Neuronal stem cell (in vitro differentiated cells): ENCODE results near the gene PCYT1A.
A peak's percentile ranks its signal among the peaks of the same experiment; 100 is the strongest.

ENCODE experiments used
- DNase-seq: peaks from one replicate; pipeline ENCODE4 v3.0.0-alpha.2; 2013; ENCODE audit warnings: low spot score
- H2AFZ ChIP-seq: one replicate; pipeline ENCODE4 v1.6.1; 2013; ENCODE audit warnings: mild to moderate bottlenecking, low read length, inconsistent platforms
- H2AK5ac ChIP-seq: 2 replicates; pipeline ENCODE4 v1.6.1; 2013; ENCODE audit warnings: low read depth, mild to moderate bottlenecking, inconsistent platforms, low read length, moderate library complexity, mixed read lengths
- H2BK120ac ChIP-seq: 2 replicates; pipeline ENCODE4 v1.6.1; 2013; ENCODE audit warnings: low read depth, mild to moderate bottlenecking, inconsistent platforms, low read length, moderate library complexity, mixed read lengths
- H2BK12ac ChIP-seq: one replicate; pipeline ENCODE4 v1.6.1; 2013; ENCODE audit warnings: low read length, inconsistent platforms
- H2BK15ac ChIP-seq: 2 replicates; pipeline ENCODE4 v1.6.1; 2013; ENCODE audit warnings: mild to moderate bottlenecking, low read length, inconsistent platforms, mixed read lengths
- H2BK5ac ChIP-seq: one replicate; pipeline ENCODE4 v1.6.1; 2013; ENCODE audit warnings: inconsistent platforms, mild to moderate bottlenecking, low read length, moderate library complexity
- H3K14ac ChIP-seq: one replicate; pipeline ENCODE4 v1.6.1; 2013; ENCODE audit warnings: low read length, inconsistent platforms
- H3K18ac ChIP-seq: 2 replicates; pipeline ENCODE4 v1.6.1; 2013; ENCODE audit warnings: low read length, inconsistent platforms
- H3K23ac ChIP-seq: 2 replicates; pipeline ENCODE4 v1.6.1; 2013; ENCODE audit warnings: low read depth, mild to moderate bottlenecking, mixed read lengths, low read length, inconsistent platforms; ENCODE audit not compliant: poor library complexity
- H3K27ac ChIP-seq: replicated peaks from 3 replicates; pipeline ENCODE4 v1.5.1; 2013; ENCODE audit warnings: low read length, inconsistent platforms
- H3K27me3 ChIP-seq, 3 experiments: 2 replicates each; pipeline ENCODE4 v1.6.1; 2013; ENCODE audit warnings: low read length in 3 of 3, mild to moderate bottlenecking in 2 of 3, inconsistent platforms in 1 of 3, low read depth in 1 of 3, mixed read lengths in 1 of 3, moderate library complexity in 1 of 3; ENCODE audit not compliant: control insufficient read depth in 3 of 3, insufficient read depth in 3 of 3
- H3K36me3 ChIP-seq, 2 donors: replicated peaks in 1 of 2; 2 replicates each; pipeline ENCODE4 v1.6.1; 2013; ENCODE audit warnings: low read length in 2 of 2; ENCODE audit not compliant: control insufficient read depth in 2 of 2, insufficient read depth in 2 of 2
- H3K4ac ChIP-seq: 2 replicates; pipeline ENCODE4 v1.6.1; 2013; ENCODE audit warnings: inconsistent platforms, mild to moderate bottlenecking, low read length, moderate library complexity
- H3K4me1 ChIP-seq, 2 donors: 1 replicate in 1 of 2; 2 replicates in 1 of 2; pipeline ENCODE4 v1.6.1; 2013; ENCODE audit warnings: low read length in 2 of 2, low read depth in 1 of 2; ENCODE audit not compliant: control insufficient read depth in 2 of 2, insufficient read depth in 1 of 2
- H3K4me2 ChIP-seq: one replicate; pipeline ENCODE4 v1.6.1; 2013; ENCODE audit warnings: mild to moderate bottlenecking, low read length, inconsistent platforms; ENCODE audit not compliant: insufficient read depth, poor library complexity, severe bottlenecking
- H3K4me3 ChIP-seq, 2 donors: 2 replicates each; pipeline ENCODE4 v1.5.1; 2013; ENCODE audit warnings: low read length in 2 of 2, mild to moderate bottlenecking in 2 of 2, inconsistent platforms in 1 of 2, moderate library complexity in 1 of 2
- H3K79me1 ChIP-seq: one replicate; pipeline ENCODE4 v1.6.1; 2013; ENCODE audit warnings: low read depth, mild to moderate bottlenecking, inconsistent platforms, low read length, moderate library complexity
- H3K9ac ChIP-seq: one replicate; pipeline ENCODE4 v1.6.1; 2013; ENCODE audit warnings: mild to moderate bottlenecking, low read depth, low read length, inconsistent platforms; ENCODE audit not compliant: poor library complexity
- H3K9me3 ChIP-seq, 2 donors: replicated peaks in 1 of 2; 2 replicates each; pipeline versions ENCODE3 to v1.6.1; 2013; ENCODE audit warnings: low read length in 2 of 2, mild to moderate bottlenecking in 2 of 2, inconsistent platforms in 1 of 2, low read depth in 1 of 2, mixed read lengths in 1 of 2, moderate library complexity in 1 of 2; ENCODE audit not compliant: control insufficient read depth in 2 of 2, insufficient read depth in 1 of 2
- H4K8ac ChIP-seq: one replicate; pipeline ENCODE4 v1.6.1; 2013; ENCODE audit warnings: low read depth, mild to moderate bottlenecking, inconsistent platforms, low read length, moderate library complexity
- H4K91ac ChIP-seq: one replicate; pipeline ENCODE4 v1.6.1; 2013; ENCODE audit warnings: low read length, low read depth, mild to moderate bottlenecking, inconsistent platforms; ENCODE audit not compliant: poor library complexity
- WGBS, 2 donors: extraction: QIAGEN DNeasy Blood & Tissue Kit; methylation state at CpG; one replicate each; pipeline ENCODE4 v1.1.7; 2013; ENCODE audit warnings: missing lambda C conversion rate in 2 of 2, mixed read lengths in 1 of 2; ENCODE audit not compliant: insufficient read length in 2 of 2, insufficient replicate concordance in 1 of 2; ENCODE audit errors: extremely low coverage in 2 of 2; 5-methylcytosine and 5-hydroxymethylcytosine counted together

The PCYT1A gene

DNA sequence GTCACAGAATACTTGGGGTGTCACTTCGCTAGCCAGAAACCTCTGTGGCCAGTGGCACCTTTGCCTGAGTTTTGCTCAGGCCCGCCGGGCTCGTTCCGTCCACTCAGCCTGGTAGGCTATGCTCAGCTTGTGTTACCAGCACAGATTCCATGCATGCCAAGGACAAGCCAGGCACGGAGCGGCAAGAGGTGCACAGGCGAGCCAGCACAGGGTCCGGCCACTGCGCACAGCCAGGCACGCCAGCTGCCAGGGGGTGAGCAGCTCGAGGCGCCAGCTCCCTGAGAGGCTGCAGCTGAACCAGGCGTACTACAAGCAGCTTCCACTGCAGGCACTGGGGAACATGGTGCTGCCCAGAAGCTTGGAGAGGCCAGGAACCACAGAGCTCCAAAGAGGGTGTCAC, 14.7 kb downstream of the PCYT1A start:
- peak overlapping the region; percentile 93 for H3K23ac ChIP-seq
- no peak overlapping the region for H3K27ac ChIP-seq
- no peaks in the 10 kb centered on the region for H3K27me3 ChIP-seq
- no peak overlapping the region for H4K91ac ChIP-seq
- WGBS, 2 donors = no CpG with 5 or more reads among the region's 14 CpGs
- no peak overlapping the region for H2BK15ac ChIP-seq
- H2AFZ ChIP-seq = no peak overlapping the region
- peaks cover 5 to 16% of the 10 kb centered on the region in 2 donors for H3K9me3 ChIP-seq
- no peak overlapping the region for H2AK5ac ChIP-seq
- peaks cover 10 to 35% of the 10 kb centered on the region in 2 donors for H3K36me3 ChIP-seq
- no peak overlapping the region for H3K18ac ChIP-seq
- no peak overlapping the region for H2BK5ac ChIP-seq
- H3K79me1 ChIP-seq = peaks cover 2% of the 10 kb centered on the region
- H4K8ac ChIP-seq = no peak overlapping the region
- no peaks in the 10 kb centered on the region for H3K4me1 ChIP-seq
- no peak overlapping the region for H3K9ac ChIP-seq
- no peak for DNase-seq
- no peak overlapping the region for H2BK120ac ChIP-seq
- no peak overlapping the region for H2BK12ac ChIP-seq
- H3K14ac ChIP-seq = peak overlapping the region; percentile 1
- H3K4ac ChIP-seq = no peak overlapping the region
- H3K4me2 ChIP-seq = no peak overlapping the region
- no peak overlapping the region for H3K4me3 ChIP-seq

DNA sequence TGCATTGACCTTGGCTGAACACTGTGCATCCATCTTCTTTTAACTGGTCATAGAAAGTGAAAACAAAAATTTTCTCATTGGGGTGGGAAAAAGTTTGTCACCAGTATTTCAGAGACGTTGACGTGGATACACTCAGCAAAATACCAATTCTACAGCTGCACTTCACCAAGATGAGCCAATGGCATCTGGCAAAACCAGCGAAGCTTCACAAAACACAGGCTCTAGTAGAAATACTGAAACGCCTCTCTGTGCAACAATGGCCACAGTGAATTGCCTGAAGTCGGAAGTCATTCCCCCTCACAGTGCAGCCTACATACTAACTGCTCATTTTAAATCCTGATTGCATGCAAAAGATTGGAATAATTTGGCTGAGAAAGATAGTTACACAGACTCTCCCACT, 17.0 kb downstream of the PCYT1A start:
- Histone ChIP-seq H2BK12ac (no peak overlapping the region), H3K4me1 (no peaks in the 10 kb centered on the region), H2BK5ac (no peak overlapping the region), H3K23ac (no peak overlapping the region), H4K91ac (no peak overlapping the region), H3K27me3 (no peaks in the 10 kb centered on the region), H3K14ac (no peak overlapping the region), H3K4me2 (no peak overlapping the region), H2BK120ac (no peak overlapping the region), H3K9ac (no peak overlapping the region), H4K8ac (no peak overlapping the region), H2BK15ac (no peak overlapping the region), H2AK5ac (no peak overlapping the region), H3K27ac (no peak overlapping the region), H3K79me1 (peaks cover 4% of the 10 kb centered on the region), H3K18ac (no peak overlapping the region), H3K4ac (no peak overlapping the region), H3K36me3 (peaks cover 12 to 47% of the 10 kb centered on the region in 2 donors), H3K9me3 (peaks cover 5 to 16% of the 10 kb centered on the region in 2 donors), H3K4me3 (no peak overlapping the region), H2AFZ (no peak overlapping the region)
- no CpG with 5 or more reads among the region's 5 CpGs for WGBS, 2 donors
- DNase-seq = no peak

DNA sequence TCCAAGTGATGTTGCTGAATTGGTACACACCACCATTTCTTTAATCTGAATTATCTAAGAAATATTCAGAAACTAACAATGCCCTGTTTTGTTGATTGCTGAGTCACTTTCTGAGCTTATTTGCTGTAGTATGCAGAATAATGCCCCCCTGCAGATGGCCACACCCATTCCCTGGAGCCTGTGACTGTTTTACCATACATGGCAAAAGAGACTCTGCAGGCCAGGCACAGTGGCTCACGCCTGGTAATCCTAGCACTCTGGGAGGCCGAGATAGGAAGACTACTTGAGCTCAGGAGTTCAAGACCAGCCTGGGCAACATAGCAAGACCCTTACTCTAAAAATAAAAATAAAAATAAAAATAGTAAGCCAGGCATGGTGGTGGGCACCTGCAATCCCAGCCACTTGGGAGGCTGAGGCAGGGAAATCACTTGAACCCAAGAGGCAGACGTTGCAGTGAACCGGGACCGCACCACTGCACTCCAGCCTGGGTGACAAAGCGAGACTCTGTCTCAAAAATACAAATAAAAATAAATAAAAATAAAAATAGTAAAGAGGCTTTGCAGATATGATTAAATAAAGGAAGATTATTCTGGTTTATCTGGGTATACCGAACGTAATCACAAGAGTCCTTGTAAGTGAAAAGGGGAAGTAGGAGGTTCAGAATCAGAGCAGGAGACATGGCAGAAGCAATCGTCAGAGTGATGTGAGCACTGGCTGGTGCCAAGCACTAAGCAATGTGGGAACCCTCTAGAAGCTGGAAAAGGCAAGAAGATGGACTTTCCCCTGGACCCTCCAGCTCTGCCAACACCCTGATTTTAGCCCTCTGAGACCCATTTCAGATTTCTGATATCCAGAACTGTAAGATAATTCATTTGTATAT, 19.0 kb downstream of the PCYT1A start:
- Histone ChIP-seq H3K4me2 (no peak overlapping the region), H3K27ac (no peak overlapping the region), H3K4me3 (no peak overlapping the region), H3K18ac (no peak overlapping the region), H3K9ac (no peak overlapping the region), H3K9me3 (peaks cover 5 to 9% of the 10 kb centered on the region in 2 donors), H2BK120ac (no peak overlapping the region), H2BK12ac (no peak overlapping the region), H3K23ac (no peak overlapping the region), H2BK5ac (no peak overlapping the region), H2AK5ac (no peak overlapping the region), H3K4ac (no peak overlapping the region), H2BK15ac (no peak overlapping the region), H4K91ac (no peak overlapping the region), H3K14ac (no peak overlapping the region), H3K36me3 (peaks cover 12 to 45% of the 10 kb centered on the region in 2 donors), H4K8ac (no peak overlapping the region), H3K27me3 (no peaks in the 10 kb centered on the region), H2AFZ (no peak overlapping the region), H3K4me1 (no peaks in the 10 kb centered on the region), H3K79me1 (peaks cover 2% of the 10 kb centered on the region)
- DNase-seq = no peak
- no CpG with 5 or more reads among the region's 9 CpGs for WGBS, 2 donors

- no peak overlapping the region for H2BK5ac ChIP-seq
- H3K27me3 ChIP-seq = no peaks in the 10 kb centered on the region
- H3K36me3 ChIP-seq = peaks cover 4 to 32% of the 10 kb centered on the region in 2 donors
- no peak overlapping the region for H3K27ac ChIP-seq
- H2AK5ac ChIP-seq = no peak overlapping the region
- no peak overlapping the region for H3K4me2 ChIP-seq
- no peak overlapping the region for H2AFZ ChIP-seq
- no peak overlapping the region for H3K9ac ChIP-seq
- no peak overlapping the region for H2BK15ac ChIP-seq
- no peak overlapping the region for H3K14ac ChIP-seq
- no peak overlapping the region for H3K23ac ChIP-seq
- H2BK120ac ChIP-seq = no peak overlapping the region
- no peak overlapping the region for H3K18ac ChIP-seq
- DNase-seq = no peak
- no peak overlapping the region for H3K4me3 ChIP-seq
- no peak overlapping the region for H3K4ac ChIP-seq
- H4K91ac ChIP-seq = no peak overlapping the region
- WGBS, 2 donors = no CpG with 5 or more reads among the region's 7 CpGs
- H3K9me3 ChIP-seq = peaks cover 0 to 4% of the 10 kb centered on the region in 2 donors
- peaks cover 0 to 1% of the 10 kb centered on the region in 2 donors for H3K4me1 ChIP-seq
- no peak overlapping the region for H2BK12ac ChIP-seq
- no peak overlapping the region for H4K8ac ChIP-seq
- peaks cover 2% of the 10 kb centered on the region for H3K79me1 ChIP-seq
These were observed 23.7 kb downstream of the PCYT1A start for GRCh38 chr3:196263819-196264218.
